ENCODE data around the gene NEK7. TPM values are rescaled to one million over a fixed set of nuclear protein-coding genes. Genes with fewer than 3 reads are reported as not detected.

NEK7 gene
- total RNA-seq, 3 donors from 2014 or later, result 58.4 to 110 (median 60.3) TPM

DNA sequence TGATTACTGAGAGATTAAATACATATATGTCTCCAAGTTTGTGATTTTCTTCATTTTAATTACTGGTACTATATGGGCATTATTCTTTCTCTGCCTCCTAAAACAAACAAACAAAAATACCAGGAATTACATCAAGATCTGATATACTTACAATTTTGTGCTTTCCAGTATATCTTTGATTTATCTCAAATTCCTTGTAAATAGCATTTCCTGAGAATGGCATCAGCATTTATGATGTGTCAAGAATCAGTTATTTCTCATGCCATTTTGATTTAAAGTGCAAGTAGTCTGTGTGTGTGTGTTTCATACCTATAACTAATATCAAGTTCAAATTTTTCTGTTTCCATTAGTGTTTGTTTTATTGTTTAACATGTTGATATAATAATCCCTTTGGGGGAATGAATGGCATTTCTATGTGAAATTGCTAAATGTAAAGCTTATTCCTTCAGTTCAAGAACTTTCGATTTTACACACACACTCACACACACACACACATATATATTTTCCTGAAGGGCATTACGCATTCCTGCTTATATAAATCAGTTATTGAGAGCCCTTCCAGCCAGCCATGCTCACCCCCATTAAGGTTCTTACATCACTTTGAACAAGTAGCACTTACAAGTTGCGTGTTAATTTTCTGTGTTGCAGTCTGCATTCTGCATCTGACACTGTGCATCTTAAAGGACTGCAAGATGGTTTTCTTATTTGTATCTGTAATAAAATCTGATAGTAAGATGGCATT, 102.7 kb downstream of the NEK7 start:
- ATAC-seq, result no peak
- no peak for DNase-seq
- no peak for TF ChIP-seq CTCF (IDR thresholded peaks at IDR 0.05)
- no peaks in the 10 kb centered on the region for H3K36me3 ChIP-seq (ENCODE audit: low read depth)
- intact Hi-C loops (cut with DNase I, micrococcal nuclease), result no loop called here
- no peaks in the 10 kb centered on the region for H3K4me1 ChIP-seq (ENCODE audit: low read depth)
- no peak overlapping the region for H3K4me3 ChIP-seq
- H3K9me3 ChIP-seq, result no peaks in the 10 kb centered on the region

DNA sequence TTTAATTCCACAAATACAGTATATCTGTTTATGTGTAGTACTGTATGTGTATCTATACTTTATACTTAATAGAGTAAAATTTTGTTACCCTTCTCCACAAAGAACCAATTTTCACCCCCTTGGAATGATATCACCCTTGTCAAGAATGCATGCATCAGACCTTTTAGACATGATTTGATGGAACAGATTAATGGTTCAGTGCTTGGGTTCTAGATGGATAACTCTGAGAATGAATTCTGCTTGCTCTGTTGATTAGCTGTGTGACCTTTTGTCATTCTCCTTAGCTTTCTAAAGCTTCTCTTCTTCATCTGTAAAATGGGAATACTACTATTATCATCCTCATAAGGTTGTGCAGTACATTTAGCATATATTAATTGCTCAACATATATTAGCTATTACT, 105.1 kb downstream of the NEK7 start:
- intact Hi-C loops (cut with DNase I, micrococcal nuclease), result no loop called here

GRCh38 chr1:198263186-198263585, 106.4 kb downstream of the NEK7 start:
- DNase-seq, result no peak

More for the DNA sequence above, 105.1 kb downstream of the NEK7 start:
- no peak overlapping the region for H3K4me3 ChIP-seq
- no peak for TF ChIP-seq CTCF (IDR thresholded peaks at IDR 0.05)
- DNase-seq, result no peak
- no peaks in the 10 kb centered on the region for H3K4me1 ChIP-seq (ENCODE audit: low read depth)
- ATAC-seq, result no peak
- H3K9me3 ChIP-seq, result no peaks in the 10 kb centered on the region
- H3K36me3 ChIP-seq (ENCODE audit: low read depth), result no peaks in the 10 kb centered on the region

GRCh38 chr1:198264282-198264681, 107.5 kb downstream of the NEK7 start:
- no peak for TF ChIP-seq CTCF (IDR thresholded peaks at IDR 0.05)
- ATAC-seq, result no peak
- Histone ChIP-seq H3K4me3 (no peak overlapping the region), H3K36me3 (ENCODE audit: low read depth) (no peaks in the 10 kb centered on the region), H3K9me3 (no peaks in the 10 kb centered on the region), H3K4me1 (ENCODE audit: low read depth) (no peaks in the 10 kb centered on the region)
- DNase-seq, result no peak
- intact Hi-C loops (cut with DNase I, micrococcal nuclease), result no loop called here

More at GRCh38 chr1:198263186-198263585, 106.4 kb downstream of the NEK7 start:
- no peak for TF ChIP-seq CTCF (IDR thresholded peaks at IDR 0.05)
- Histone ChIP-seq H3K4me3 (no peak overlapping the region), H3K9me3 (no peaks in the 10 kb centered on the region), H3K4me1 (ENCODE audit: low read depth) (no peaks in the 10 kb centered on the region), H3K36me3 (ENCODE audit: low read depth) (no peaks in the 10 kb centered on the region)
- no peak for ATAC-seq
- intact Hi-C loops (cut with DNase I, micrococcal nuclease), result no loop called here

- intact Hi-C loops (cut with DNase I, micrococcal nuclease), result no loop called here
- H3K36me3 ChIP-seq (ENCODE audit: low read depth), result no peaks in the 10 kb centered on the region
- DNase-seq, result no peak
- no peaks in the 10 kb centered on the region for H3K4me1 ChIP-seq (ENCODE audit: low read depth)
- ATAC-seq, result no peak
- H3K4me3 ChIP-seq, result no peak overlapping the region
- no peaks in the 10 kb centered on the region for H3K9me3 ChIP-seq
- no peak for TF ChIP-seq CTCF (IDR thresholded peaks at IDR 0.05)
These were observed 108.4 kb downstream of the NEK7 start for GRCh38 chr1:198265073-198265661.
